Measurements from ENCODE around the gene GLRA3. TPM values are rescaled to one million over a fixed set of nuclear protein-coding genes. Genes with fewer than 3 reads are reported as not detected.

GLRA3 gene
- total RNA-seq, 1 donor: not detected

DNA sequence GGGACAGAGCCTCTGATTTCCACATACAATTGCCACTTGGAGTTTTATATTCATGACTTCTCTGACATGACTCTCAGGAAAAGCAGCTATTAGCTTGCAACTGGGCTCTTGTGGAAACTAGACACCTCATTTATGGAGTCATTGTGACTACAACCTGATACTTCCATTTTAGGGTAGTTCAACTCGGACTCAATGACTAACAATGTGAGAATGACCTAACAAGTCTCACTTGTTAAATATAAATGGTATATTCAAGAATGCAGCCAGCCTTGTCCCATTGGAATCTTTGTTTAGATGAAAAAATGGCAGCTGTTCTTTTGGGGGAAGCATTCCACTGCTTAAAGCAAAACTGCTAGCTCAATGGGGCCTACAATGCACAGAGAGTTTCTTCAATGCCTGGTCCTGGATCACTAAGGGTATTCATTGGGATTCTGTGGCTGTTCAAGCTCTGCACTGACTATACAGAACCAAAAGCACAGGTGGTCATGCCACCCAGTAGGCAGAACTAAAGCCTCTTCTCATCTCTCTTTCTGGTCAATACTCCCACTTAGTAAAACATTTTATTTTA, 36.5 kb upstream of the GLRA3 start:
- no peaks in the 10 kb centered on the region for H3K9me3 ChIP-seq (ENCODE audit: low read depth, low read length)
- TF ChIP-seq, protein P1, sequence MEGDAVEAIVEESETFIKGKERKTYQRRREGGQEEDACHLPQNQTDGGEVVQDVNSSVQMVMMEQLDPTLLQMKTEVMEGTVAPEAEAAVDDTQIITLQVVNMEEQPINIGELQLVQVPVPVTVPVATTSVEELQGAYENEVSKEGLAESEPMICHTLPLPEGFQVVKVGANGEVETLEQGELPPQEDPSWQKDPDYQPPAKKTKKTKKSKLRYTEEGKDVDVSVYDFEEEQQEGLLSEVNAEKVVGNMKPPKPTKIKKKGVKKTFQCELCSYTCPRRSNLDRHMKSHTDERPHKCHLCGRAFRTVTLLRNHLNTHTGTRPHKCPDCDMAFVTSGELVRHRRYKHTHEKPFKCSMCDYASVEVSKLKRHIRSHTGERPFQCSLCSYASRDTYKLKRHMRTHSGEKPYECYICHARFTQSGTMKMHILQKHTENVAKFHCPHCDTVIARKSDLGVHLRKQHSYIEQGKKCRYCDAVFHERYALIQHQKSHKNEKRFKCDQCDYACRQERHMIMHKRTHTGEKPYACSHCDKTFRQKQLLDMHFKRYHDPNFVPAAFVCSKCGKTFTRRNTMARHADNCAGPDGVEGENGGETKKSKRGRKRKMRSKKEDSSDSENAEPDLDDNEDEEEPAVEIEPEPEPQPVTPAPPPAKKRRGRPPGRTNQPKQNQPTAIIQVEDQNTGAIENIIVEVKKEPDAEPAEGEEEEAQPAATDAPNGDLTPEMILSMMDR (IDR thresholded peaks at IDR 0.05; ENCODE audit: extremely low read depth, low read depth, low read length): no peak
- H3K36me3 ChIP-seq (ENCODE audit: insufficient read depth, low read length): no peaks in the 10 kb centered on the region
- no peak overlapping the region for H2AFZ ChIP-seq (ENCODE audit: low read length)
- no peak overlapping the region for H3K4me3 ChIP-seq (ENCODE audit: insufficient read depth, low read length)
- no peaks in the 10 kb centered on the region for H4K20me1 ChIP-seq (ENCODE audit: insufficient read depth, low read length)
- H3K27ac ChIP-seq (ENCODE audit: low read depth, low read length): no peak overlapping the region
- H3K27me3 ChIP-seq (ENCODE audit: insufficient read depth, low read length): no peaks in the 10 kb centered on the region
- DNase-seq (ENCODE audit: insufficient read length, low spot score, missing footprints): no peak
- no peaks in the 10 kb centered on the region for H3K79me2 ChIP-seq (ENCODE audit: insufficient read depth, low read length)
- no peak overlapping the region for H3K4me2 ChIP-seq (ENCODE audit: insufficient read depth, low read length)
- no peaks in the 10 kb centered on the region for H3K4me1 ChIP-seq (ENCODE audit: insufficient read depth, low read length)

DNA sequence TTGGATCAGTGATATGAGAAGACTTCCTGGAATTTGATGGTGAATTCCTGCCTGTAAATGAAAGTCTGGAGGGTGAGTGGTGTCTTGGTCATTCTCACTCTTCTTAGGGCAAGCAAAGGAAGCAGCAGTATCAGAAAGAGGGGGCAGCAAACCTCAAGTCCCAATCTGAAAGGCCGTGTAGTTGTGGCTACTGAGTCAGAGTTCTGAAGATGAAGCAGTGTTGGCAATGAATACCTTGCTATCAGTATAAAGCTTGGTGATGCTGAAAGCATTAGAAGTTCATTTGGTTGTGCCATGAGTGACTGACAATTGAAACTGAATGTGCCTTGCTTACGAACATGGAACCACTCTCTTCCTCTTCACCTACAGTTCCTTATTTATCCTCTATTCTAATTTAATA, 35.0 kb upstream of the GLRA3 start:
- Histone ChIP-seq H3K9me3 (ENCODE audit: low read depth, low read length) (no peaks in the 10 kb centered on the region), H2AFZ (ENCODE audit: low read length) (no peak overlapping the region), H4K20me1 (ENCODE audit: insufficient read depth, low read length) (no peaks in the 10 kb centered on the region), H3K27ac (ENCODE audit: low read depth, low read length) (no peak overlapping the region), H3K27me3 (ENCODE audit: insufficient read depth, low read length) (no peaks in the 10 kb centered on the region), H3K4me3 (ENCODE audit: insufficient read depth, low read length) (no peak overlapping the region), H3K79me2 (ENCODE audit: insufficient read depth, low read length) (no peaks in the 10 kb centered on the region), H3K4me2 (ENCODE audit: insufficient read depth, low read length) (no peak overlapping the region), H3K36me3 (ENCODE audit: insufficient read depth, low read length) (no peaks in the 10 kb centered on the region), H3K4me1 (ENCODE audit: insufficient read depth, low read length) (no peaks in the 10 kb centered on the region)
- TF ChIP-seq, protein P1 (IDR thresholded peaks at IDR 0.05; ENCODE audit: extremely low read depth, low read depth, low read length): no peak
- DNase-seq (ENCODE audit: insufficient read length, low spot score, missing footprints): no peak

DNA sequence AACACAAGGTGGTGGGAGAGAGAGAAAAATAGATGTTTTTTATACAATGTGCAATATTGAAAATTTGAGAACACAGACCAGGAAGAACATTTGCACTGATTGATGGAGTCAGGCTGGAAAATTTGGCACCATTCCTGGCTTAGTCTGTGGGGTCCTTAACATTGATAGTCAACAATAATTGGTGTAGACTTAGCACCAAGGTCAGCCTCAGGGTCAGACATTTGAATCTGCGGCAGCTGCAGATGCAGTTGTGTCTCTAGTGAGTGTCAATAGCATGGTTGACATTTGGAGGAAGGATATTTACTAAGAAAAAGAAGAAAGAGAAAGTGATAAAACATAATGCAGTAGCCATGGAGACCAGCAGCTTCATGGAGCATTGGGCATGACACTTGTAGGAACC, 31.5 kb upstream of the GLRA3 start:
- H2AFZ ChIP-seq (ENCODE audit: low read length): no peak overlapping the region
- no peak for DNase-seq (ENCODE audit: insufficient read length, low spot score, missing footprints)
- no peak overlapping the region for H3K27ac ChIP-seq (ENCODE audit: low read depth, low read length)
- no peaks in the 10 kb centered on the region for H3K36me3 ChIP-seq (ENCODE audit: insufficient read depth, low read length)
- no peaks in the 10 kb centered on the region for H3K4me1 ChIP-seq (ENCODE audit: insufficient read depth, low read length)
- H3K4me3 ChIP-seq (ENCODE audit: insufficient read depth, low read length): no peak overlapping the region
- H3K4me2 ChIP-seq (ENCODE audit: insufficient read depth, low read length): no peak overlapping the region
- no peaks in the 10 kb centered on the region for H4K20me1 ChIP-seq (ENCODE audit: insufficient read depth, low read length)
- no peaks in the 10 kb centered on the region for H3K9me3 ChIP-seq (ENCODE audit: low read depth, low read length)
- H3K79me2 ChIP-seq (ENCODE audit: insufficient read depth, low read length): no peaks in the 10 kb centered on the region
- no peaks in the 10 kb centered on the region for H3K27me3 ChIP-seq (ENCODE audit: insufficient read depth, low read length)
- TF ChIP-seq, protein P1 (IDR thresholded peaks at IDR 0.05; ENCODE audit: extremely low read depth, low read depth, low read length): no peak

DNA sequence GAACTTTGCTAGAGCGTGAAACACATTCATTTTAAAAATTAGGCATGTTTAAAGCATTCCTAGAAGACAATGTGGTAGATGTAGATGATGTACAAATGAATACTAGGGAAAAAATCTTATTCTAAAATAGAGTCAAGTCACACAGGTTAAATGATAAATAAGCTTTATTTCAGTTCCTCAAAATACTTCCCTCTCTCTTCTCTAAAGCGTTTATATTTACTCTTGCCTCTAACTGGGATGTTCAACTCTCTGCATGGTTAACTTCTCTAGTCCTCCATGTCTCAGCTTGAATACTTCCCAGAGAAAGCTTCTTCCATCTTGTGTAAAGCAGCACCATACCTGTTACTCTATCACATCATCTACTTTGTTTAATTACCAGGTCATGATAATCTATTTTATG, 30.9 kb upstream of the GLRA3 start:
- H3K27ac ChIP-seq (ENCODE audit: low read depth, low read length): no peak overlapping the region
- H3K36me3 ChIP-seq (ENCODE audit: insufficient read depth, low read length): no peaks in the 10 kb centered on the region
- no peaks in the 10 kb centered on the region for H3K9me3 ChIP-seq (ENCODE audit: low read depth, low read length)
- H3K79me2 ChIP-seq (ENCODE audit: insufficient read depth, low read length): no peaks in the 10 kb centered on the region
- H3K4me2 ChIP-seq (ENCODE audit: insufficient read depth, low read length): no peak overlapping the region
- H3K4me1 ChIP-seq (ENCODE audit: insufficient read depth, low read length): no peaks in the 10 kb centered on the region
- no peak overlapping the region for H2AFZ ChIP-seq (ENCODE audit: low read length)
- H4K20me1 ChIP-seq (ENCODE audit: insufficient read depth, low read length): no peaks in the 10 kb centered on the region
- no peak for DNase-seq (ENCODE audit: insufficient read length, low spot score, missing footprints)
- TF ChIP-seq, protein P1 (IDR thresholded peaks at IDR 0.05; ENCODE audit: extremely low read depth, low read depth, low read length): no peak
- H3K27me3 ChIP-seq (ENCODE audit: insufficient read depth, low read length): no peaks in the 10 kb centered on the region
- H3K4me3 ChIP-seq (ENCODE audit: insufficient read depth, low read length): no peak overlapping the region
